IMR-90 (cell line): ENCODE measurements around the gene SERPINA10. TPM values are rescaled to one million over a fixed set of nuclear protein-coding genes. Genes with fewer than 3 reads are reported as not detected.

Experiments
- ATAC-seq: fragments of 200-7000 bp; cut with Tn5 transposase; 2 replicates; pipeline ENCODE4 v1.9.1; 2020; ENCODE audit warnings: low read depth, mild to moderate bottlenecking, moderate library complexity
- BruUV-seq: library from RNA; stranded (reverse); fragments of 400-500 nt; replicated peaks from 2 replicates; lab custom pipeline; 2021; lab: Mats Ljungman, UMichigan
- CTCF ChIA-PET: fragments of 300-600 bp; formaldehyde crosslinking; extraction: SDS; loops from one replicate; lab custom pipeline; 2021; ENCODE audit warnings: antibody characterized with exemption; lab: Yijun Ruan, JAX
- POLR2A ChIA-PET: fragments of 300-600 bp; sonication (Branson Sonifier 250); formaldehyde crosslinking; loops from one replicate; lab custom pipeline; 2022; ENCODE audit warnings: antibody characterized with exemption; ENCODE audit not compliant: unreplicated experiment; lab: Charles Lee
- DNase-seq: peaks from one replicate; pipeline ENCODE4 v3.0.0; 2013
- H2AFZ ChIP-seq: replicated peaks from 2 replicates; pipeline ENCODE3; 2013; ENCODE audit warnings: low read length, mild to moderate bottlenecking; ENCODE audit not compliant: poor library complexity
- H2AK5ac ChIP-seq: 2 replicates; pipeline ENCODE4 v1.6.1; 2013; ENCODE audit warnings: low read depth, low read length, inconsistent platforms
- H2AK9ac ChIP-seq: replicated peaks from 2 replicates; pipeline ENCODE3; 2013; ENCODE audit warnings: mild to moderate bottlenecking, low read depth, low read length, moderate library complexity; ENCODE audit not compliant: poor library complexity
- H2BK120ac ChIP-seq: 2 replicates; pipeline ENCODE4 v1.6.1; 2013; ENCODE audit warnings: low read depth, low read length, inconsistent platforms
- H2BK15ac ChIP-seq: 3 replicates; pipeline ENCODE4 v1.6.1; 2013; ENCODE audit warnings: low read depth, low read length, inconsistent platforms
- H2BK20ac ChIP-seq: 2 replicates; pipeline ENCODE4 v1.6.1; 2013; ENCODE audit warnings: low read depth, mild to moderate bottlenecking, inconsistent platforms, low read length, moderate library complexity
- H2BK5ac ChIP-seq: 2 replicates; pipeline ENCODE4 v1.6.1; 2013; ENCODE audit warnings: mild to moderate bottlenecking, low read depth, low read length, inconsistent platforms; ENCODE audit not compliant: poor library complexity, severe bottlenecking
- H3K14ac ChIP-seq: replicated peaks from 2 replicates; pipeline ENCODE4 v1.6.1; 2013; ENCODE audit warnings: low read depth, low read length, inconsistent platforms
- H3K18ac ChIP-seq: 2 replicates; pipeline ENCODE4 v1.6.1; 2013; ENCODE audit warnings: low read depth, low read length, control low read depth
- H3K23ac ChIP-seq: 2 replicates; pipeline ENCODE4 v1.6.1; 2013; ENCODE audit warnings: low read depth, low read length, inconsistent platforms
- H3K27ac ChIP-seq: 2 replicates; pipeline ENCODE4 v1.5.1; 2013; ENCODE audit warnings: mild to moderate bottlenecking, control low read depth, low read length; ENCODE audit not compliant: insufficient read depth
- H3K27me3 ChIP-seq: 2 replicates; pipeline ENCODE4 v1.6.1; 2013; ENCODE audit warnings: low read length; ENCODE audit not compliant: control insufficient read depth, insufficient read depth
- H3K36me3 ChIP-seq: 2 replicates; pipeline ENCODE4 v1.6.1; 2013; ENCODE audit warnings: low read length, mixed read lengths; ENCODE audit not compliant: control insufficient read depth, insufficient read depth
- H3K4ac ChIP-seq: 2 replicates; pipeline ENCODE4 v1.6.1; 2013; ENCODE audit warnings: low read depth, low read length, inconsistent platforms
- H3K4me1 ChIP-seq: 2 replicates; pipeline ENCODE4 v1.6.1; 2013; ENCODE audit warnings: low read length, mixed read lengths; ENCODE audit not compliant: control insufficient read depth, insufficient read depth
- H3K4me2 ChIP-seq: 2 replicates; pipeline ENCODE4 v1.6.1; 2013; ENCODE audit warnings: low read depth, mild to moderate bottlenecking, control low read depth, low read length, moderate library complexity
- H3K4me3 ChIP-seq: 2 replicates; pipeline ENCODE4 v1.5.1; 2013; ENCODE audit warnings: low read depth, mild to moderate bottlenecking, control low read depth, low read length, moderate library complexity; ENCODE audit not compliant: insufficient read depth
- H3K56ac ChIP-seq: 2 replicates; pipeline ENCODE4 v1.6.1; 2013; ENCODE audit warnings: low read length, inconsistent platforms; ENCODE audit not compliant: insufficient read depth; ENCODE audit errors: extremely low read depth
- H3K79me1 ChIP-seq, 2 experiments: 2 replicates each; pipeline ENCODE4 v1.6.1; 2013; ENCODE audit warnings: low read length in 2 of 2, inconsistent platforms in 1 of 2, low read depth in 1 of 2
- H3K9ac ChIP-seq: 2 replicates; pipeline ENCODE4 v1.6.1; 2013; ENCODE audit warnings: low read depth, low read length, control low read depth
- H3K9me1 ChIP-seq: 2 replicates; pipeline ENCODE4 v1.6.1; 2013; ENCODE audit warnings: low read length, inconsistent platforms; ENCODE audit not compliant: insufficient read depth
- H3K9me3 ChIP-seq: 2 replicates; pipeline ENCODE4 v1.6.1; 2013; ENCODE audit warnings: low read length; ENCODE audit not compliant: control insufficient read depth, insufficient read depth
- H4K20me1 ChIP-seq: 2 replicates; pipeline ENCODE4 v1.6.1; 2013; ENCODE audit warnings: low read length, inconsistent platforms; ENCODE audit not compliant: insufficient read depth
- H4K5ac ChIP-seq: 2 replicates; pipeline ENCODE4 v1.6.1; 2013; ENCODE audit warnings: mild to moderate bottlenecking, low read depth, low read length, control low read depth
- H4K8ac ChIP-seq, 2 experiments: 2 replicates each; pipeline ENCODE4 v1.6.1; 2013; ENCODE audit warnings: low read depth in 2 of 2, low read length in 2 of 2, control low read depth in 1 of 2, inconsistent platforms in 1 of 2
- H4K91ac ChIP-seq: 2 replicates; pipeline ENCODE4 v1.6.1; 2013; ENCODE audit warnings: low read depth, low read length, inconsistent platforms; ENCODE audit not compliant: insufficient read depth
- BHLHE40 ChIP-seq: fragments of 150-350 bp; IDR thresholded peaks from 2 replicates; pipeline ENCODE4 v1.6.1; 2016; ENCODE audit warnings: mild to moderate bottlenecking, low read depth, low read length
- CEBPB ChIP-seq: IDR thresholded peaks from 2 replicates; pipeline ENCODE4 v1.6.1; 2012; ENCODE audit warnings: low read depth, low read length, improper control_type of control experiment
- CHD1 ChIP-seq: IDR thresholded peaks from 2 replicates; pipeline ENCODE4 v1.6.1; 2012; ENCODE audit warnings: low read depth, low read length, improper control_type of control experiment
- CTCF ChIP-seq: conservative IDR thresholded peaks from 2 replicates; pipeline ENCODE4 v1.5.1; 2012; ENCODE audit warnings: mild to moderate bottlenecking, low read depth, low read length, improper control_type of control experiment
- ELK1 ChIP-seq: fragments of 150-350 bp; IDR thresholded peaks from 2 replicates; pipeline ENCODE4 v1.6.1; 2016; ENCODE audit warnings: low read depth, mild to moderate bottlenecking, low read length, moderate library complexity, borderline replicate concordance
- FOS ChIP-seq: fragments of 150-350 bp; IDR thresholded peaks from 2 replicates; pipeline ENCODE4 v1.6.1; 2016; ENCODE audit warnings: low read depth, low read length
- MAFK ChIP-seq: IDR thresholded peaks from 2 replicates; pipeline ENCODE4 v1.6.1; 2012; ENCODE audit warnings: low read depth, low read length, improper control_type of control experiment
- MAZ ChIP-seq: IDR thresholded peaks from 2 replicates; pipeline ENCODE4 v1.6.1; 2012; ENCODE audit warnings: low read depth, mild to moderate bottlenecking, low read length, improper control_type of control experiment, moderate library complexity, borderline replicate concordance
- MXI1 ChIP-seq: IDR thresholded peaks from 2 replicates; pipeline ENCODE4 v1.6.1; 2012; ENCODE audit warnings: low read depth, mild to moderate bottlenecking, low read length, moderate library complexity, borderline replicate concordance
- NFE2L2 ChIP-seq: fragments of 150-350 bp; IDR thresholded peaks from 2 replicates; pipeline ENCODE4 v1.6.1; 2016; ENCODE audit warnings: low read depth, mild to moderate bottlenecking, low read length
- POLR2A ChIP-seq: IDR thresholded peaks from 2 replicates; pipeline ENCODE4 v1.6.1; 2012; ENCODE audit warnings: mild to moderate bottlenecking, low read depth, low read length
- RAD21 ChIP-seq: IDR thresholded peaks from 2 replicates; pipeline ENCODE4 v1.6.1; 2012; ENCODE audit warnings: low read length, improper control_type of control experiment
- RCOR1 ChIP-seq: IDR thresholded peaks from 2 replicates; pipeline ENCODE4 v1.6.1; 2012; ENCODE audit warnings: mild to moderate bottlenecking, low read length, improper control_type of control experiment; ENCODE audit not compliant: insufficient replicate concordance
- RFX5 ChIP-seq: IDR thresholded peaks from 2 replicates; pipeline ENCODE4 v1.8.0; 2012; ENCODE audit warnings: low read depth, mild to moderate bottlenecking, low read length, moderate library complexity
- SMC3 ChIP-seq: fragments of 150-350 bp; IDR thresholded peaks from 2 replicates; pipeline ENCODE4 v1.6.1; 2016; ENCODE audit warnings: low read depth, mild to moderate bottlenecking, antibody characterized with exemption, low read length, moderate library complexity
- USF2 ChIP-seq: fragments of 150-350 bp; IDR thresholded peaks from 2 replicates; pipeline ENCODE4 v1.6.1; 2017; ENCODE audit warnings: mild to moderate bottlenecking, antibody characterized with exemption, low read length, low read depth
- WGBS, 2 experiments: methylation state at CpG; one replicate each; pipeline versions ENCODE4 v1.1.5 to v1.1.7; 2013; ENCODE audit warnings: missing lambda C conversion rate in 2 of 2; ENCODE audit not compliant: insufficient read length in 1 of 2; ENCODE audit errors: extremely low coverage in 2 of 2; 5-methylcytosine and 5-hydroxymethylcytosine counted together
- dilution Hi-C: fragments of 300-500 bp; cut with HindIII; formaldehyde crosslinking; loops from one replicate; pipeline ENCODE4 v1.14.3; 2018; ENCODE audit warnings: low sequenced_read_pairs; ENCODE audit not compliant: unreplicated experiment
- in situ Hi-C: fragments of 300-500 bp; cut with MboI; formaldehyde crosslinking; loops from 3 replicates; pipeline ENCODE4 v1.14.3; 2019; ENCODE audit warnings: low sequenced_read_pairs, inconsistent platforms, mixed read lengths
- intact Hi-C: fragments of 100-400 bp; cut with micrococcal nuclease; formaldehyde crosslinking; loops from 2 replicates; pipeline ENCODE4 v1.10.0; 2022
- polyA plus RNA-seq, 3 experiments: library from polyadenylated mRNA; depleted of rRNA; stranded (reverse); fragments of >200 nt; gene quantifications; 2 replicates each; pipeline ENCODE4 v1.2.3, GENCODE V29; 2012; ENCODE audit warnings: low replicate concordance in 1 of 3
- total RNA-seq: library from RNA; depleted of rRNA; stranded (reverse); fragments of >200 nt; gene quantifications from 2 replicates; pipeline ENCODE4 v1.2.3, GENCODE V29; 2012

Gene SERPINA10
- total and polyA plus RNA-seq, 2 of the 4 experiments (the other 2 are of a cell fraction) = not detected

GRCh38 chr14:94292526-94292871 lies 569 bp downstream of the SERPINA10 start:
- Histone ChIP-seq H2BK5ac (no peak overlapping the region), H3K4me2 (no peak overlapping the region), H3K36me3 (no peaks in the 10 kb centered on the region), H2AK9ac (no peak overlapping the region), H2AFZ (no peak overlapping the region), H3K79me1 (no peaks in the 10 kb centered on the region), H3K56ac (no peak overlapping the region), H3K4me1 (no peaks in the 10 kb centered on the region), H3K4me3 (no peak overlapping the region), H4K91ac (no peak overlapping the region), H3K27ac (no peak overlapping the region), H3K27me3 (no peaks in the 10 kb centered on the region), H3K18ac (no peak overlapping the region), H2BK120ac (no peak overlapping the region), H4K20me1 (no peaks in the 10 kb centered on the region; the same call in 1 of the 2 replicates), H3K9ac (no peak overlapping the region), H3K23ac (no peak overlapping the region), H3K14ac (no peak overlapping the region), H2BK20ac (no peak overlapping the region), H3K4ac (no peak overlapping the region), H3K9me3 (peaks cover 4% of the 10 kb centered on the region; the same call in 1 of the 2 replicates), H4K5ac (no peak overlapping the region), H2AK5ac (no peak overlapping the region), H2BK15ac (no peak overlapping the region), H3K9me1 (no peaks in the 10 kb centered on the region), H4K8ac (no peak overlapping the region)
- TF ChIP-seq ELK1 (no peak), CHD1 (no peak), BHLHE40 (no peak), RCOR1 (no peak), POLR2A (no peak), MAFK (no peak), USF2 (no peak), SMC3 (no peak), CEBPB (no peak), NFE2L2 (no peak), MAZ (no peak), RFX5 (no peak), FOS (no peak), CTCF (no peak), RAD21 (no peak), MXI1 (no peak)
- dilution Hi-C loops = no loop called here
- WGBS, 2 experiments = 40% methylated on average over 1 of the region's 3 CpGs; no CpG with 5 or more reads in 1 of the 2 experiments
- ATAC-seq (no peak), DNase-seq (no peak)
- intact Hi-C loops = no loop called here
- no TSS peak for BruUV-seq
- CTCF ChIA-PET = no interaction called here
- POLR2A ChIA-PET = no interaction called here
- in situ Hi-C loops = no loop called here
